Ovary (tissue), 3 donors: ENCODE measurements around the gene ROBO3.

Experiments
- CTCF ChIP-seq, 3 donors: fragments of 450-650 bp in 2 of 3; fragments of 200-600 bp in 1 of 3; IDR thresholded peaks; one replicate each; pipeline versions ENCODE4 v1.5.1 to v1.8.0; 2016 to 2022; ENCODE audit warnings: antibody characterized with exemption in 3 of 3, mild to moderate bottlenecking in 1 of 3
- EP300 ChIP-seq: sonication (generic); formaldehyde crosslinking; IDR thresholded peaks from one replicate; pipeline ENCODE4 v1.6.1; 2017; ENCODE audit warnings: antibody characterized with exemption
- POLR2A ChIP-seq: fragments of 450-650 bp; IDR thresholded peaks from one replicate; pipeline ENCODE4 v1.6.1; 2017; ENCODE audit warnings: antibody characterized with exemption, mild to moderate bottlenecking, moderate library complexity
- donor health status: DM: no; HTN: no; CAD: no.

DNA sequence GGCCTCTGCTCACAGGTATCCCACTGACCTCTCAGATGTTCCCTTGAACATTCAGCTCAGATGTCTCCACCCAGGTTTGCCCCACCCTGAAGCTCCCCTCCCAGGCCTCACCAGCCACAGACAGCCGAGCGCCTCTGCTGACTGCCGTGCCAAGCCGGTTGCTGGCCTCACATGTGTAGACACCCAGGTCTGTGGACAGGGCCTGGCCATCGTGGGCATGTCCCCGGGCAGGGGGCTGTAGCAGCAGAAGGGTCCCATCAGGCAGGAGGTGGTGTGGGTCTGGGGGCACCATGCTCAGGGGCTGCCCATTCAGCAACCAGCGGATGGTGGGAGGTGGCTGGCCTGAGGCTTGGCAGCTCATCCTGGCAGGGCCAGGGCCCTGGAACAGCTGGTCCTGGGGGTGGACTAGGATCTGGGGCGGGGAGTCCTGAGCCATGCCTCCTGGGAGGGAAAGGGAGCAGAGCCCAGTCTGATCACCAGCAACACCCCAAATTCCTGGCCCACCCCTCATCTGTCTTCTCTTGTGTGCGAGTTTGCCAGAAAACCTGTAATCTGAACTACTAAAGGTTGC is 31.7 kb downstream of the ROBO3 start:
- TF ChIP-seq CTCF (IDR thresholded peaks at IDR 0.05) = no peak
- TF ChIP-seq POLR2A = peak; percentile 7
- TF ChIP-seq EP300 = no peak
